SK-N-DZ (cell line): ENCODE measurements around the gene CEACAM6.

Source experiments
- DNase-seq: peaks from one replicate; pipeline ENCODE4 v3.0.0-alpha.2; 2015; ENCODE audit warnings: low spot score

Gene CEACAM6

GRCh38 chr19:41796362-41796761 is 41.0 kb downstream of the CEACAM6 start, which contains the start of gene CEACAM3:
Gene CEACAM3, plus strand, starts transcription at chr19:41796587. Its CDS starts 91 bp downstream, at chr19:41796678.
- no peak for DNase-seq

- no peak for DNase-seq
These were observed 41.6 kb downstream of the CEACAM6 start for GRCh38 chr19:41796901-41797300.

DNA sequence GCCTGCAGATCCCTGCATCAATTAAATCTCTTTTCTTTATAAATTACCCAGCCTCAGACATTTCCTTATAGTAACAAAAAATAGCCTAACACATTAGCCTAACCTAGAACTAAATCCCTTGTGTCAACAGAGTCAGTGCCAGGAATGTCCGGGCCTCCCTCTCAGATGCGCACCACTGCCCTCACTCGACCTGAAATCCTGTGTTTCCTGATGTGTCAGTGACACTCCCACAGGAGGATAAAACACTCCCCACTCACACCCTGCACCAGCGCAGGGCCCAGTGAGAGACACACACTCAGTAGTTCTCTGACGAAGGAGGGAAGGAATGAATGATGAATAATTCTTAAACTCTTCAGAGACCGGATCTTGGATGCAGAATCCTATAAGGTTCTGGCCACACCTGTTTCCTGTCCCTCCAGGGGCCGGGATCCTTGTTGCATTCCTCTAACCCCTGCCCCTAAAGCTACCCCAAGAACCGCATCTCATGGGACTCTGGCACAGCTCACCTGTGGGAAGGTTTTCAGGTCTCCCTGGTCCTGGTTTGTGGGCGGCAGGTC is 44.2 kb downstream of the CEACAM6 start:
- no peak for DNase-seq

DNA sequence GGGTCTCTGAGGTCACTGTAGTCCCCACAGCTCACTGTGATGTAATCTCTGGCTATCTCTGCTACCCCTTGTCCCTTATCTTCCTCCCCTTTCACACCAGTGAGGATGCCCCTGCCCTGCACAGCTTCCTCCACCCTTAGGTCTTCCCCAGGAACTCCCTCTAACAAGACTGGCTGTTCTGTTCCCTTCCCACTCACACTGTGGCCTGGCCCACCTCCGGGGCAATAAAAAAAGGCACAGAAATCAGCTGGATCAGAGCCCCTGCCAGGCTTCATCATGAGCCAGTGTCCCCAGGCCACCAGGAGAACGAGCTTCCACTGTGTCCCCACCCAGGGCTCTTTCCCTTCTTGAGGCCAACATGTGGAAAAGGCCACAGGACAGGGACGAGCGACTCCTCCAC is 45.7 kb downstream of the CEACAM6 start:
- no peak for DNase-seq

DNA sequence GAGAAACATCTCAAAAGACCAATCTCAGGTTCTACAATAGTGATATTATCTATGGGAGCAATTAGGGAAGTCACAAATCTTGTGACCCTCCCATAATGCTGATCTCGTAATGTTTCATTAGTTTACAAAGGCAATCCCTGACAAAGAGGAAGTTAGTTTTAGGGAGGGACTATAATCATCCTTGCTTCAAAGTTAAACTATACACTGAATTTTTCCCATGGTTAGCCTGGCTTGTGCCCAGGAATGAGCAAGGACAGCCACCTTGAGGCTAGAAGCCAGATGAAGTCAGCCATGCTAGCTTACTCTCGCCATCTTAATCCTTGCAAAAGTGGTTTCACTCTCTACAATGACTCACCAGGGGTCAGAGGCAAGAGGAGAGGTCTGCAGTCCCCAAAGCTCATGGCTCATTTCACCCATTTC is 46.5 kb downstream of the CEACAM6 start:
- DNase-seq: no peak

DNA sequence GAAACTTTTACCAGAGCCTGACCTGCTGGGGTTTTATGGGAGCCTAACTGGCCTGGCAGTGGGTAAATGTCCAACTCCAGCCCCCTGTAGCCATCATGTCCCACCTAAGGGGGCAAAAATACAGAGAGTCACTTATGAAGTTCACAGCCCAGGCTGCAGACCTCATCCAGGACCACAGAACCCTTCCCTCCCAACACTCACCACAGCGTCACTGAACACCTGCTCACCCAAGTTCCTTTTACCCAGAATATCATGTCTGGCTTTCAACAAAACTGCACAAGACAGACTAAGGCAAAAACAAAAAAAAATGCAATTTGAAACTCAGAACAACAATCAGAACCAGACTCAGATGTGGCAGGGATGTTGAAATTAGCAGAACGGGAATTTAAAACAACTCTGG is 47.4 kb downstream of the CEACAM6 start:
- no peak for DNase-seq

DNA sequence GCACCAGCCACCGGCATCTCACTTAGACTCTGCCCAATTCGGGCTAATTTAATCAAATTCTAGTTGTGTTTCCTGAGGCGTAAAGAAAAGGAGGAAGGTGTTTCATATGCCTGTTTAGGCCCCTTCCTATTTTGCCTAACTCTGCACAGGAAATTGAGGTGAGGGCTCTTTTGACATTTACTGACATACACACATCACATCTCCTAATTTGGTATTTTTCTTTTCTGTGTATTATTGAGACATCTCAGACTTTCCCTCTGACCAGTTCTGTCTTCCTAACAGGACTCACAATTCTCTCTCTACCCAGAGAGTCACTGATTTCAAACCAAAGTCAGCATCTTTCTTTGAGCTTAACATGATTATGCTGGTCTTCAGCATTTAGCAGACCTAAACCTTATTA is 49.0 kb downstream of the CEACAM6 start:
- DNase-seq: no peak

DNA sequence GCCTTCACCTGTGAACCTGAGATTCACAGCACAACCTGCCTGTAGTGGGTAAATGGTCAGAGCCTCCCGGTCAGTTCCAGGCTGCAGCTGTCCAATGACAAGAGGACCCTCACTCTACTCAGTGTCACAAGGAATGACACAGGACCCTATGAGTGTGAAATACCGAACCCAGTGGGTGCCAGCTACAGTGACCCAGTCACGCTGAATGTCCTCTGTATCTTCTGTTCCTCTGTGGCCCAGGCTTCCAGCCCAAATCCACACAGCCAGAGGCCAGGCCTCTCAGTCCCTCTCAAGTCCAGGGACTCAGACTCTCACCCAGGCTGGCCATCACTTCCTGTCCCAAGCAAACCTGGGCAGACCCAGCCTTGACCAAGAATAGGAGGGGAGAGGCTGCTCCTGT is 51.8 kb downstream of the CEACAM6 start:
- DNase-seq: no peak

GRCh38 chr19:41808663-41809566 is 53.6 kb downstream of the CEACAM6 start:
- DNase-seq: no peak

- no peak for DNase-seq
These were observed 55.0 kb downstream of the CEACAM6 start for GRCh38 chr19:41810301-41810700.

DNA sequence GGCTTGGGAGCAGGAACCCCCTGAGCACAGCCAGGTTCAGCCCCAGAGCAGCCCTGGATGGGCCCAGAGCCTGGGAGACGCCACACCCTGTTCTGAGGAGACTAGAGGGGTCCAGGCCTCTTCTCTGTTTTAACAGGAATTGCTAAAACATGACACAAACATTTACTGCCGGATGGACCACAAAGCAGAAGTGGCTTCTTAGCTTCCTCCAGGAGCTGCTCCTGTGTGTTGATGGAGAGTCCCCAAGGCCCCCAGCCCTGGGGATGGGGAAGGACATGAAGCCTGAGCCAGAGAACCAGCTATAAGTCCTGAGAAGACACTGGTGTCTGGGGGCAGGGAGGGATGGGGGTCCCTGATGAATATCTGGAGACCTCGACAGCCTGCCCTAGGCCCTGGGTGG is 55.7 kb downstream of the CEACAM6 start:
- no peak for DNase-seq

DNA sequence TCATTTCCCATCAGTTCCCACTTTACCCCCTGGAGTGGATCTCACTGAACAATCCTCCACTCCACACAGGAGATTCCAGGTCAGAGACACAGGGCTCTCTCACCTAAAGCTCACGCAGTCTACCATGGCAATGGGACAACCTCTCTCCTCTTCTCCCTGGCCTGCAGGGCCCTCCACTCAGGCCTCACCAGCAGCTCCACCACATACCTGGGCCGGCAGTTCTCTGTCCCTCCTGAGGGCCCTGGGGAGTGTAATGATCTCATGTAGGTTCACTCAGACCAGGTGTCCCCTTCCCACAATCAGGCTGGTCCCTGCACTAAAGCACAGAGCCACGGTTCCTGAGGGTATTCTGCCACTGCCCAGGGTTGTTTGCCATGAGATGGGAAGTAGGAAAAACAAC is 56.7 kb downstream of the CEACAM6 start:
- DNase-seq: no peak

- no peak for DNase-seq
These were observed 58.6 kb downstream of the CEACAM6 start for GRCh38 chr19:41813911-41814310.

GRCh38 chr19:41815301-41815700 is 60.0 kb downstream of the CEACAM6 start:
- DNase-seq: no peak

DNA sequence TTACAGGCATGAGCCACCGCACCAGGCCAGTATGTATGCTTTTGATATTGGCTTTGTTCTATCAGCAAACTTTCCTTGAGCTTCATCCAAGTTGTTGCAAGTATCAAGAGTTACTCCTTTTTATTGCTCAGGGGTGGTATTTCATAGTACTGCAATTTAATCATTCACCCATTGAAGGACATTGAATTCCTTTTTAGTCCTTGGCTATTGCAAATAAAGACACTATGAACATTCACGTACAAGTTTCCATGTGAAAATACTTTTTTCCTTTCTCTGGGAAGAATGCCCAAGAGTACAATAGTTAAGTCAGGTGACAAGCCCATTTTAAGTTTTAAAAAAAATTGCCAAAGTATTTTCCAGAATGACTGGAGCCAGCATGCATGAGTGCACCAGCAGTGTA is 61.4 kb downstream of the CEACAM6 start:
- DNase-seq: no peak

- no peak for DNase-seq
These were observed 65.8 kb downstream of the CEACAM6 start for GRCh38 chr19:41821003-41821735.
